Astrocyte (in vitro differentiated cells and primary cell): Measurements from ENCODE around the gene RNF169. TPM values are rescaled to one million over a fixed set of nuclear protein-coding genes. Genes with fewer than 3 reads are reported as not detected.

Source experiments
- DNase-seq: peaks from one replicate; pipeline ENCODE4 v3.0.0-alpha.2; 2010; ENCODE audit warnings: low read depth
- FAIRE-seq: peaks from 2 replicates; lab custom pipeline; 2011; peaks lifted over from hg19 to GRCh38; lab: Jason Lieb, UNC
- H2AFZ ChIP-seq: 2 replicates; pipeline ENCODE4 v1.6.0; 2012; ENCODE audit warnings: low read depth, low read length, inconsistent platforms
- H3K27ac ChIP-seq: 2 replicates; pipeline ENCODE4 v1.5.1; 2011; ENCODE audit warnings: low read depth, low read length, inconsistent platforms
- H3K27me3 ChIP-seq: 2 replicates; pipeline ENCODE4 v1.6.0; 2011; ENCODE audit warnings: low read length, inconsistent platforms; ENCODE audit not compliant: insufficient read depth
- H3K36me3 ChIP-seq: 2 replicates; pipeline ENCODE4 v1.5.1; 2011; ENCODE audit warnings: low read length, inconsistent platforms; ENCODE audit not compliant: insufficient read depth
- H3K4me1 ChIP-seq: 2 replicates; pipeline ENCODE4 v1.5.1; 2011; ENCODE audit warnings: low read length, inconsistent platforms; ENCODE audit not compliant: insufficient read depth
- H3K4me2 ChIP-seq: 2 replicates; pipeline ENCODE4 v1.6.0; 2012; ENCODE audit warnings: low read length, inconsistent platforms
- H3K4me3 ChIP-seq: 2 replicates; pipeline ENCODE4 v1.5.1; 2011; ENCODE audit warnings: low read depth, mild to moderate bottlenecking, low read length, inconsistent platforms; ENCODE audit not compliant: insufficient read depth
- H3K79me2 ChIP-seq: 2 replicates; pipeline ENCODE4 v1.6.0; 2012; ENCODE audit warnings: mild to moderate bottlenecking, low read length, inconsistent platforms; ENCODE audit not compliant: insufficient read depth
- H3K9ac ChIP-seq: 2 replicates; pipeline ENCODE4 v1.6.0; 2012; ENCODE audit warnings: mild to moderate bottlenecking, low read length, inconsistent platforms
- H3K9me3 ChIP-seq: 2 replicates; pipeline ENCODE4 v1.5.1; 2012; ENCODE audit warnings: low read depth, mild to moderate bottlenecking, low read length, inconsistent platforms; ENCODE audit not compliant: insufficient read depth
- H4K20me1 ChIP-seq: 2 replicates; pipeline ENCODE4 v1.6.0; 2012; ENCODE audit warnings: low read length, inconsistent platforms; ENCODE audit not compliant: insufficient read depth
- H3K27ac Mint-ChIP-seq: one replicate; pipeline ENCODE4 v1.8.0; 2021; ENCODE audit warnings: mild to moderate bottlenecking, mixed read lengths; ENCODE audit not compliant: unreplicated experiment
- H3K27me3 Mint-ChIP-seq: one replicate; pipeline ENCODE4 v1.8.0; 2021; ENCODE audit warnings: low read depth, mixed read lengths; ENCODE audit not compliant: unreplicated experiment
- H3K36me3 Mint-ChIP-seq: one replicate; pipeline ENCODE4 v1.8.0; 2021; ENCODE audit warnings: low read depth, mixed read lengths; ENCODE audit not compliant: unreplicated experiment
- H3K4me1 Mint-ChIP-seq: one replicate; pipeline ENCODE4 v1.8.0; 2021; ENCODE audit warnings: low read depth, mixed read lengths; ENCODE audit not compliant: unreplicated experiment
- H3K4me3 Mint-ChIP-seq: one replicate; pipeline ENCODE4 v1.8.0; 2021; ENCODE audit warnings: mild to moderate bottlenecking, moderate library complexity, mixed read lengths; ENCODE audit not compliant: unreplicated experiment
- H3K9me3 Mint-ChIP-seq: one replicate; pipeline ENCODE4 v1.8.0; 2021; ENCODE audit warnings: mild to moderate bottlenecking, mixed read lengths; ENCODE audit not compliant: unreplicated experiment
- CTCF ChIP-seq: IDR thresholded peaks from 2 replicates; pipeline ENCODE4 v1.5.1; 2011; ENCODE audit warnings: low read depth, mild to moderate bottlenecking, inconsistent platforms, low read length, moderate library complexity; ENCODE audit not compliant: insufficient read depth
- EZH2 ChIP-seq: IDR thresholded peaks from 2 replicates; pipeline ENCODE4 v1.6.1; 2012; ENCODE audit warnings: mild to moderate bottlenecking, low read length, inconsistent platforms; ENCODE audit not compliant: insufficient read depth
- total RNA-seq: library from RNA; stranded (reverse); gene quantifications from 2 replicates; pipeline ENCODE4 v1.2.1, GENCODE V29; 2021

Gene RNF169
- total RNA-seq, 1 donor from 2014 or later: 10.7 TPM

DNA sequence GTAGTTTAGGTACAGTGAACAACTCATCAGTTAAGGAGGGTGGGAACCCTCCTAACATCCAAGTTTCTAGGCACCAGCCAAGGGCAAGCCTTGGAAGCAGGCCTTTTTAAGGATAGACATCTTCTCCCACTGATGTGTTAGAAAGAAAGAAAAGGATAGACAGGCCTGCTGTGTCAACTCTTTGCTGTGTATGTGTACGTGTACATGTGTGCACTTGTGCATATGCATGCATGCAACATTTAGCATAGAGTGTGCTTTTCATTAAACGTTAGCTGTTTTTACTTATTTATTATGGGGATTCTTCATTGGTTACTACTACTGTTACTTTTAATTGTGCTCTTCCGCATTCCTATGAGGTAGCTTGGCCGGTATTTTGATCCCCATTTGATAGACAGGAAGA is 36.1 kb downstream of the RNF169 start:
- peaks cover 11% of the 10 kb centered on the region for H3K4me1 Mint-ChIP-seq
- no peaks in the 10 kb centered on the region for H3K9me3 ChIP-seq
- FAIRE-seq: no peak

GRCh38 chr11:74786574-74786973 is 37.9 kb downstream of the RNF169 start:
- peaks cover 8% of the 10 kb centered on the region for H3K4me1 ChIP-seq
- TF ChIP-seq EZH2 (no peak), CTCF (no peak)
- H3K4me2 ChIP-seq: no peak overlapping the region
- H3K27ac Mint-ChIP-seq: no peak overlapping the region
- H3K36me3 ChIP-seq: no peaks in the 10 kb centered on the region
- H3K9me3 Mint-ChIP-seq: no peaks in the 10 kb centered on the region
- no peak overlapping the region for H3K9ac ChIP-seq
- peaks cover 34% of the 10 kb centered on the region for H4K20me1 ChIP-seq
- no peak overlapping the region for H2AFZ ChIP-seq
- no peak overlapping the region for H3K4me3 Mint-ChIP-seq
- H3K4me1 Mint-ChIP-seq: peaks cover 11% of the 10 kb centered on the region
- no peak for DNase-seq
- no peak for FAIRE-seq
- H3K36me3 Mint-ChIP-seq: peaks cover 3% of the 10 kb centered on the region
- H3K27ac ChIP-seq: no peak overlapping the region
- peaks cover 64% of the 10 kb centered on the region for H3K79me2 ChIP-seq
- H3K4me3 ChIP-seq: no peak overlapping the region
- peaks cover 2% of the 10 kb centered on the region for H3K9me3 ChIP-seq
- no peaks in the 10 kb centered on the region for H3K27me3 ChIP-seq
- no peaks in the 10 kb centered on the region for H3K27me3 Mint-ChIP-seq

More for the DNA sequence above, 36.1 kb downstream of the RNF169 start:
- TF ChIP-seq CTCF: no peak
- no peak for TF ChIP-seq EZH2
- H4K20me1 ChIP-seq: peaks cover 50% of the 10 kb centered on the region
- H3K79me2 ChIP-seq: peaks cover 83% of the 10 kb centered on the region
- H3K4me3 ChIP-seq: no peak overlapping the region
- H2AFZ ChIP-seq: no peak overlapping the region
- no peaks in the 10 kb centered on the region for H3K36me3 Mint-ChIP-seq
- no peak overlapping the region for H3K27ac Mint-ChIP-seq
- H3K4me2 ChIP-seq: no peak overlapping the region
- no peaks in the 10 kb centered on the region for H3K27me3 Mint-ChIP-seq
- no peaks in the 10 kb centered on the region for H3K27me3 ChIP-seq
- no peak overlapping the region for H3K9ac ChIP-seq
- no peaks in the 10 kb centered on the region for H3K9me3 Mint-ChIP-seq
- no peak overlapping the region for H3K27ac ChIP-seq
- H3K4me1 ChIP-seq: peaks cover 8% of the 10 kb centered on the region
- DNase-seq: no peak
- no peak overlapping the region for H3K4me3 Mint-ChIP-seq
- H3K36me3 ChIP-seq: no peaks in the 10 kb centered on the region

GRCh38 chr11:74791333-74792100 is 42.9 kb downstream of the RNF169 start:
- H3K4me3 Mint-ChIP-seq: no peak overlapping the region
- H3K27ac Mint-ChIP-seq: no peak overlapping the region
- H3K27me3 ChIP-seq: no peaks in the 10 kb centered on the region
- peaks cover 4% of the 10 kb centered on the region for H4K20me1 ChIP-seq
- H3K4me1 Mint-ChIP-seq: no peaks in the 10 kb centered on the region
- no peak overlapping the region for H3K9ac ChIP-seq
- H3K4me3 ChIP-seq: no peak overlapping the region
- peaks cover 24% of the 10 kb centered on the region for H3K79me2 ChIP-seq
- no peaks in the 10 kb centered on the region for H3K36me3 ChIP-seq
- peaks cover 8% of the 10 kb centered on the region for H3K36me3 Mint-ChIP-seq
- no peak for DNase-seq
- no peak overlapping the region for H3K4me2 ChIP-seq
- no peak overlapping the region for H2AFZ ChIP-seq
- H3K27me3 Mint-ChIP-seq: no peaks in the 10 kb centered on the region
- H3K4me1 ChIP-seq: no peaks in the 10 kb centered on the region
- no peak overlapping the region for H3K27ac ChIP-seq
- TF ChIP-seq EZH2 (no peak), CTCF (no peak)
- peaks cover 1% of the 10 kb centered on the region for H3K9me3 Mint-ChIP-seq
- FAIRE-seq: no peak
- peaks cover 2% of the 10 kb centered on the region for H3K9me3 ChIP-seq
